ENCODE measurements around the gene CHM. TPM values are rescaled to one million over a fixed set of nuclear protein-coding genes. Genes with fewer than 3 reads are reported as not detected.

Gene CHM
- total and polyA plus RNA-seq, 2 donors (not counting 1 experiment from before 2014, with no cell fraction given) = 13.7 to 25.5 TPM

DNA sequence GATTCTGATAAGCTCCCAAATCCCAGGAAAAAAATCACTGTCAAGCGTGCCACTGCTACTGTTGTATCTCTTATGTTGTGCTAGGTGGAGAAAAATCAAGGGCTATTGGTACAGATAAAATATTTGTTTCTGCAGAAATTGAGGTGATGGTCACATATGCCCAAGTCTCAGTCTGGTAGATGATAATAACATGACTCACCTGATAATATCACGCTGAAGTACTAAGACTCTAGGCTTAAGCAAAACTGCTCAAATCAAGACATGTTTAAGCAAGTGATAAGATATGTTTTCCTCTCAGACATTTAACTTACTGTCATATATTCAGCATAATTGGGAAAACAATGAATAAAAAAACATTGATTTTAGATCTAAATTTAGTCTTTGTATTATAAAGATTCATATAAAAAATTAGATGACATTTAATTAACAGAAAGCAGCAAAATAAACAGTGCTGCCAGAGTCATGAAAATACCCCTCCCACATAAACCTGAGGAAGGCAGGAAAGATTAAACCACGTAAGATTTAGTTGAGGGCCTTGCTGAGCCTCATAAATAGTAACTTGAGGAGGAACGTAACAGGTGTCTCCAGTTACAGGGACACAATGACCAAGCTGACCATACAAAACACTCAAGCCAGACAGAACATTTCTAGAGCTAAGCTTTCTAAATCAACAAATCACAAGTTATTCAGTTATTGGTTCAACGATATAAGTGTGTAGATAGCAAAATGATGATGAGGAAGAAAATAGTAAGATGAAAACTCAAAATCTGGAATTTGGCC lies 143.5 kb downstream of the CHM start:
- DNase-seq = no peak
- WGBS (ENCODE audit: insufficient coverage) = no CpG with 5 or more reads among the region's 5 CpGs
- Histone ChIP-seq H3K27me3 (replicated peaks in 1 of 4; ENCODE audit: control extremely low read depth in 1 of 4, control insufficient read depth in 3 of 4, insufficient read depth in 4 of 4, low read length in 3 of 4) (no peaks in the 10 kb centered on the region), H2AFZ (ENCODE audit: insufficient read depth, low read depth, low read length, poor library complexity, severe bottlenecking) (no peak overlapping the region), H4K20me1 (ENCODE audit: control insufficient read depth, insufficient read depth, low read length, poor library complexity, severe bottlenecking) (no peaks in the 10 kb centered on the region), H3K79me2 (ENCODE audit: control insufficient read depth, insufficient read depth, low read length) (no peaks in the 10 kb centered on the region), H3K9me3 (ENCODE audit: control extremely low read depth in 1 of 3, control insufficient read depth in 2 of 3, insufficient read depth in 1 of 3, low read length in 2 of 3) (no peaks in the 10 kb centered on the region), H3K9ac (ENCODE audit: low read length) (no peak overlapping the region), H3K27ac (ENCODE audit: low read length in 2 of 2) (no peak overlapping the region), H3K4me2 (replicated peaks; ENCODE audit: low read depth, low read length, poor library complexity, severe bottlenecking) (no peak overlapping the region), H3K36me3 (replicated peaks in 1 of 2; ENCODE audit: control extremely low read depth in 1 of 2, control insufficient read depth in 1 of 2, extremely low read depth in 1 of 2, insufficient read depth in 2 of 2, low read length in 1 of 2) (no peaks in the 10 kb centered on the region), H3K4me3 (ENCODE audit: control extremely low read depth in 1 of 5, extremely low read depth in 1 of 5, insufficient read depth in 1 of 5, low read depth in 2 of 5, low read length in 4 of 5) (no peak overlapping the region), H3K4me1 (ENCODE audit: control insufficient read depth in 2 of 2, insufficient read depth in 2 of 2, low read length in 2 of 2) (peaks cover 11 to 17% of the 10 kb centered on the region in 2 donors)
- Mint-ChIP-seq H3K27ac (no peak overlapping the region), H3K4me3 (no peak overlapping the region), H3K27me3 (no peaks in the 10 kb centered on the region), H3K4me1 (peaks cover 29% of the 10 kb centered on the region), H3K9me3 (ENCODE audit: insufficient read depth) (no peaks in the 10 kb centered on the region)
- ATAC-seq (ENCODE audit: low read depth) = no peak
- no peak for TF ChIP-seq EZH2 (IDR thresholded peaks at IDR 0.05; ENCODE audit: borderline replicate concordance, insufficient read depth, low read depth, low read length, poor library complexity, severe bottlenecking)
- TF ChIP-seq, protein P1, sequence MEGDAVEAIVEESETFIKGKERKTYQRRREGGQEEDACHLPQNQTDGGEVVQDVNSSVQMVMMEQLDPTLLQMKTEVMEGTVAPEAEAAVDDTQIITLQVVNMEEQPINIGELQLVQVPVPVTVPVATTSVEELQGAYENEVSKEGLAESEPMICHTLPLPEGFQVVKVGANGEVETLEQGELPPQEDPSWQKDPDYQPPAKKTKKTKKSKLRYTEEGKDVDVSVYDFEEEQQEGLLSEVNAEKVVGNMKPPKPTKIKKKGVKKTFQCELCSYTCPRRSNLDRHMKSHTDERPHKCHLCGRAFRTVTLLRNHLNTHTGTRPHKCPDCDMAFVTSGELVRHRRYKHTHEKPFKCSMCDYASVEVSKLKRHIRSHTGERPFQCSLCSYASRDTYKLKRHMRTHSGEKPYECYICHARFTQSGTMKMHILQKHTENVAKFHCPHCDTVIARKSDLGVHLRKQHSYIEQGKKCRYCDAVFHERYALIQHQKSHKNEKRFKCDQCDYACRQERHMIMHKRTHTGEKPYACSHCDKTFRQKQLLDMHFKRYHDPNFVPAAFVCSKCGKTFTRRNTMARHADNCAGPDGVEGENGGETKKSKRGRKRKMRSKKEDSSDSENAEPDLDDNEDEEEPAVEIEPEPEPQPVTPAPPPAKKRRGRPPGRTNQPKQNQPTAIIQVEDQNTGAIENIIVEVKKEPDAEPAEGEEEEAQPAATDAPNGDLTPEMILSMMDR (IDR thresholded peaks at IDR 0.05) = no peak
- intact Hi-C loops (cut with micrococcal nuclease) = no loop called here
- ChIA-PET CTCF (no interaction called here), POLR2A (no interaction called here)

DNA sequence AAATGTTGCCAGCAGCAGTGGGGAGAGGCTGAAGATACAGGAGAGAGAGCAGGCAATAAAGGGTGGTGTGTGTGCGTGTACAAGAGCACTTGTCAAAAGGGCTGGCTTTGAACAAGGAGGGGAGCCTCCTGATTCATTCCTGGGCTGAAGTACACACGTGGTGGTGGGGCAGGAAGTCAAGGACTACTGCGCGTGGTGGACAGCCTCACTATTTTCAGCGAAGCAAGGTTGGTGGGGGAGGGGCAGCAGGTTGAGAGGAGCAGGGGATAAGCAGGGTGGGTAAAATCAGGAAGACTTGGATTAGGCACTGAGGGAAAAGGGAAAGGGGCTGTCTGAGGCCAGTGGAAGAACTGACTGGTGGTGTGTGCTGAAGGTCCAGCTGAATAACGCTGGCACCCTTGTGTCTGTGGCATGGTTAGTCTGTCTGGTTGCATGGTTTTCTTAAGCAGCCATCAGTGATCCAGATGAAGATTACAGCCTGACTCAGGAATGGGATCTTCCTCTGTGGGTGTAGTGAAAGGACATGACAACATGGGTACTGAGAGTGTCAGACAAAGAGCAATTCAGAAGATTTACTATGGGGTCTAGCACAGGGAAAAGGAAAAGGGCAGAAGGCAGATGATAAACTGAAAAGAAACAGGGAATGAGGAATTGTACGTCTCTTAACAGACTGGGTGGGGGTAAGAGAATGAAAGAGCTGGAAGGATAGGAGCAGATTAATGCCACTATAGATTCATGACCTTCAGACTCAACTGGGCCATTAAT lies 149.8 kb downstream of the CHM start:
- Histone ChIP-seq H3K27me3 (replicated peaks in 1 of 4; ENCODE audit: control extremely low read depth in 1 of 4, control insufficient read depth in 3 of 4, insufficient read depth in 4 of 4, low read length in 3 of 4) (no peaks in the 10 kb centered on the region), H3K9me3 (ENCODE audit: control extremely low read depth in 1 of 3, control insufficient read depth in 2 of 3, insufficient read depth in 1 of 3, low read length in 2 of 3) (no peaks in the 10 kb centered on the region), H3K4me1 (ENCODE audit: control insufficient read depth in 2 of 2, insufficient read depth in 2 of 2, low read length in 2 of 2) (no peaks in the 10 kb centered on the region), H3K27ac (ENCODE audit: low read length in 2 of 2) (no peak overlapping the region), H3K79me2 (ENCODE audit: control insufficient read depth, insufficient read depth, low read length) (no peaks in the 10 kb centered on the region), H4K20me1 (ENCODE audit: control insufficient read depth, insufficient read depth, low read length, poor library complexity, severe bottlenecking) (no peaks in the 10 kb centered on the region), H3K4me3 (ENCODE audit: control extremely low read depth in 1 of 5, extremely low read depth in 1 of 5, insufficient read depth in 1 of 5, low read depth in 2 of 5, low read length in 4 of 5) (no peak overlapping the region), H3K4me2 (replicated peaks; ENCODE audit: low read depth, low read length, poor library complexity, severe bottlenecking) (no peak overlapping the region), H3K9ac (ENCODE audit: low read length) (no peak overlapping the region), H2AFZ (ENCODE audit: insufficient read depth, low read depth, low read length, poor library complexity, severe bottlenecking) (no peak overlapping the region), H3K36me3 (replicated peaks in 1 of 2; ENCODE audit: control extremely low read depth in 1 of 2, control insufficient read depth in 1 of 2, extremely low read depth in 1 of 2, insufficient read depth in 2 of 2, low read length in 1 of 2) (peaks cover 2 to 10% of the 10 kb centered on the region in 2 experiments)
- Mint-ChIP-seq H3K4me1 (peaks cover 2% of the 10 kb centered on the region), H3K27ac (no peak overlapping the region), H3K9me3 (ENCODE audit: insufficient read depth) (no peaks in the 10 kb centered on the region), H3K27me3 (no peaks in the 10 kb centered on the region), H3K4me3 (no peak overlapping the region)
- no peak for ATAC-seq (ENCODE audit: low read depth)
- no peak for TF ChIP-seq EZH2 (IDR thresholded peaks at IDR 0.05; ENCODE audit: borderline replicate concordance, insufficient read depth, low read depth, low read length, poor library complexity, severe bottlenecking)
- TF ChIP-seq, protein P1 (IDR thresholded peaks at IDR 0.05) = no peak
- CTCF ChIA-PET = no interaction called here
- no peak for DNase-seq
- whole genome bisulfite sequencing (ENCODE audit: insufficient coverage) = 98% methylated on average over 5 of the region's 7 CpGs
- intact Hi-C loops (cut with micrococcal nuclease) = no loop called here
- POLR2A ChIA-PET = no interaction called here

Data from B cell (primary cell).